ENCODE data around the gene MYO5B.

- TF ChIP-seq, protein P1, sequence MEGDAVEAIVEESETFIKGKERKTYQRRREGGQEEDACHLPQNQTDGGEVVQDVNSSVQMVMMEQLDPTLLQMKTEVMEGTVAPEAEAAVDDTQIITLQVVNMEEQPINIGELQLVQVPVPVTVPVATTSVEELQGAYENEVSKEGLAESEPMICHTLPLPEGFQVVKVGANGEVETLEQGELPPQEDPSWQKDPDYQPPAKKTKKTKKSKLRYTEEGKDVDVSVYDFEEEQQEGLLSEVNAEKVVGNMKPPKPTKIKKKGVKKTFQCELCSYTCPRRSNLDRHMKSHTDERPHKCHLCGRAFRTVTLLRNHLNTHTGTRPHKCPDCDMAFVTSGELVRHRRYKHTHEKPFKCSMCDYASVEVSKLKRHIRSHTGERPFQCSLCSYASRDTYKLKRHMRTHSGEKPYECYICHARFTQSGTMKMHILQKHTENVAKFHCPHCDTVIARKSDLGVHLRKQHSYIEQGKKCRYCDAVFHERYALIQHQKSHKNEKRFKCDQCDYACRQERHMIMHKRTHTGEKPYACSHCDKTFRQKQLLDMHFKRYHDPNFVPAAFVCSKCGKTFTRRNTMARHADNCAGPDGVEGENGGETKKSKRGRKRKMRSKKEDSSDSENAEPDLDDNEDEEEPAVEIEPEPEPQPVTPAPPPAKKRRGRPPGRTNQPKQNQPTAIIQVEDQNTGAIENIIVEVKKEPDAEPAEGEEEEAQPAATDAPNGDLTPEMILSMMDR (IDR thresholded peaks at IDR 0.05; ENCODE audit: low read depth, low read length, poor library complexity, severe bottlenecking): no peak
- TF ChIP-seq EZH2phosphoT487 (IDR thresholded peaks at IDR 0.05; ENCODE audit: borderline replicate concordance, low read length): no peak
These were observed 13.4 kb downstream of the MYO5B start for GRCh38 chr18:50181590-50181989.

Measured in DOHH2 (cell line).